NB4 (cell line): ENCODE data around the gene TREM2.

Experiments
- CTCF ChIP-seq: IDR thresholded peaks from one replicate; pipeline ENCODE4 v1.5.1; 2012; ENCODE audit warnings: low read depth, low read length
- MYC ChIP-seq: IDR thresholded peaks from 2 replicates; pipeline ENCODE4 v1.6.1; 2011; ENCODE audit warnings: low read depth, low read length

- TF ChIP-seq CTCF (no peak), MYC (no peak)
Measured at GRCh38 chr6:41186031-41186562, 23.2 kb upstream of the TREM2 start.
